GM21423 (cell line): ENCODE results near the gene PKD2L2.
"Not testable (repeated sequence)": the region's sequence is repeated elsewhere in the genome, so short reads cannot be mapped to it uniquely, and the experiment has no call there.

Source experiments
- ATAC-seq: cut with Tn5 transposase; IDR thresholded peaks from one replicate; pipeline ENCODE4 v1.9.1; 2021; ENCODE audit warnings: mild to moderate bottlenecking, moderate library complexity; ENCODE audit not compliant: unreplicated experiment

PKD2L2 gene

DNA sequence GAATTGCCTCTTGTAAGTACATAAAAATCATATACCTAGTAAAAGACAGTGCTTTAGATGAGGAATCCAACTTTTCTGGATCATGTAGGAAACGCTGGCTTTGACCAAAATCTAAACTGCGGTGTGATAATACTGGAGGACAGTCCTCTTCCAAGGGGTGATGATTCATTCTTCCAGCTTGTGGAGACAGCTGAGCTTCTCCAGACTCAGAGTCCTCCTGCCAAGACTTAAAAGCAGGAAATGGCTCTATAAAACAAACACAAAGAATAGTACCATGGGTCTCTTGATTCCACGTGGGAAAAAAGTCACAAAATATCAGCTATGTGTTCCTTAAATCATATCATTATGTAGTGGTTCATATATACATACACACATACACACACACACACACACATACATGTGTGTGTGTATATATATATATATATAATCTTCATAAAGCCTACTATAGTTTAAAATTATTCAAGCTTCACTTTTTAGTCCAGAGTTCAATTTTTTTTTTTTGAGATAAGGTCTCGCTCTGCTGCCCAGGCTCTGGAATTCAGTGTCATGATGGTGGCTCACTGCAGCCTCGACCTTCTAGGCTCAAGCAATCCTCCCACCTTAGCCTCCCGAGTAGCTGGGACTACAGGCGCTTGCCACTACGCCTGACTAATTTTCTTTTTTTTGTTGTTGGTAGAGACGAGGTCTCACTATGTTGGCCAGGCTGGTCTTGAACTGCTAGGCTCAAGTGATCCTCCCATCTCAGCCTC is 65.0 kb downstream of the PKD2L2 start:
- ATAC-seq, result no peak

DNA sequence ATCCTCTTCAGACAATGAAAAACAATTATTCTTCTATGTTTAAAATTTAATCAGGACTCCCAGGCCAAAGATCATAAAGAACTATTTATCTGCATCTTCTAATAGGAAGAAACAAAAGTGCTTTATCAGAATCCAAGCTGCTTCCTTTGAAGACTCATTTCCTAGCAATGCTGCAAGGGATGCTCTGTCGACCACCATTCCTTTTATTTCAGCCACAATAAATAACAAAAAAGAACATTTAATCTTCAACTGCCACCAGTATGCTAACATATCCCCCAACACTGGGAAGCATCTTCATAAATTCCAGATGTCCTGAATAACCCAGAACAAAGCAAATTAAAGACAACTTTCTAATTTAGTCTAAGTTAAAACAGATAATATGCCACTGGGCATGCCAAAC is 68.7 kb downstream of the PKD2L2 start:
- ATAC-seq, result no peak

DNA sequence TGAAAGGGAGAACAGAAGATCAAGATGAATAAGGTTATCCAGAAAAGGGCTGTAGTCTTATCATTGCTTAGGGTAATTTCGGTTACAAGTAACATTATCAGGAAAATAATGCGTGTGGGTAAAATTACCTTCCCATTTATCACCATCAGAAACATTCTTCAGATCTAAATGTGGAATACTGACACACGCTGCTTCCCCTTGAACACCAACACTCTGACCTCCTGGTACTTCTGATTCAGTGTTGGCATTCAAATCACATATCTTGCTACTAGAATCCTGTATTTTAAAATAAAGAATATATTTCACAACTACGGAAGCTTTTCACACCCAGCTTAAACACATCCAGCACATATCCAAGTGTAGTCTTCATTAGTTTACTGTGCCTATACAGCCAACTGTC is 70.2 kb downstream of the PKD2L2 start:
- ATAC-seq, result no peak

DNA sequence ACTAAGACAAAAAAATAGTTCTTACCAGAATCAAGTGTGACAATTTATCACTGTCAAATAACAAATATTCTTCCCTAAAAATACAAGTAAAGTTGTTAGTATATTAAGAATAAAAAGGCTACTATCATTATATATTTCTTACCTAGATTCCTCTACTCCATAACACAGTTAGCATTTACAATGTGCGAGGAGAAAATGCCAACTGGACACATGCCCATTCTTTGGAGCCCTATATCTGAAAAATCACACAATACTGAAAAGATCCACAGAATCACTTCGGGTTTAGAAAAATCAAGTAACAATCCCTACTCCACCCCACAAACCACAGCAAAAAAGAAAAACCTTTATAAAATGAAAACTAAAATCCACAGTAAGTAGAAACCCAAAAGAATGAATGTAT is 70.9 kb downstream of the PKD2L2 start:
- ATAC-seq, result no peak

DNA sequence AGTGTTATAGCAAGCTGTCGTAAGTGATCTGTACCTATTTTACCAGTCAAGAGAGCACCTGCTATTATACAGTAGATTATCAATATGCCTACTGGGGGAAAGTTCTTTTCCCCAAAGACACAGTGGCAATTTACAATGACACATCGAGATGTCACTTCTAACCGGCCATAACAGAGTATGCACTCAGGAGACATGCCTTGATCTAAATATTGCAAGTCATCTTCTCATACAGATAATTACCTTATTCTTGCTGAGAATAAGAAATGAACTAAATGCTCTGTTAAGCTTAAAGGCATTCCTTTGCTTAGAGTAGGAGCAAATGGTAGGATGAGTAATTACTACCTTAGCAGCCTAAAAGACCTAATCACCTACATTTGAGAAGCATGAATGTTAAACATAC is 71.6 kb downstream of the PKD2L2 start:
- no peak for ATAC-seq

DNA sequence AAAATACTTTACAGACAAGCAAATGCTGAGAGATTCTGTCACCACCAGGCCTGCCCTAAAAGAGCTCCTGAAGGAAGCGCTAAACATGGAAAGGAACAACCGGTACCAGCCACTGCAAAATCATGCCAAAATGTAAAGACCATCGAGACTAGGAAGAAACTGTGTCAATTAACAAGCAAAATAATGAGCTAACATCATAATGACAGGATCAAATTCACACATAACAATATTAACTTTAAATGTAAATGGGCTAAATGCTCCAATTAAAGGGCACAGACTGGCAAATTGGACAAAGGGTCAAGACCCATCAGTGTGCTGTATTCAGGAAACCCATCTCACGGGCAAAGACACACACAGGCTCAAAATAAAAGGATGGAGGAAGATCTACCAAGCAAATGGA is 81.1 kb downstream of the PKD2L2 start:
- ATAC-seq, result not testable (repeated sequence)

DNA sequence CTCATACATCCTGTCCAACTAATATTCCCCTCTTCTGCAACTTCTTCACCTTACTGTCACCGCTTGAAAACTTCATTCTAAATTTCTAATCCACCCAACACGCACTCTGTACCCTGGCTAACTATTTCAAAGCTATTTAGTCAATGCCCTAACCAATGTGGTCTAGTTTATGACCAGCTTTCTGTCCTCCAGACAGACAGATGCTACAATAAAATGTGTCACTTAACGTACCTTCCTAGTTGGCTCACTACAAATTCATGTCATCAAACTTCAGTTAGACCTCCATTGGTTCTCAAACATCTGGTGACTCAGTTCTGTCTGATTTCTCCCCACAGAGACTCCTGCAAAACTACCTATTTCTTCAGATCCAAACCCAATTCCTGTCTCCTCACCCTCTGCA is 86.0 kb downstream of the PKD2L2 start:
- no peak for ATAC-seq

DNA sequence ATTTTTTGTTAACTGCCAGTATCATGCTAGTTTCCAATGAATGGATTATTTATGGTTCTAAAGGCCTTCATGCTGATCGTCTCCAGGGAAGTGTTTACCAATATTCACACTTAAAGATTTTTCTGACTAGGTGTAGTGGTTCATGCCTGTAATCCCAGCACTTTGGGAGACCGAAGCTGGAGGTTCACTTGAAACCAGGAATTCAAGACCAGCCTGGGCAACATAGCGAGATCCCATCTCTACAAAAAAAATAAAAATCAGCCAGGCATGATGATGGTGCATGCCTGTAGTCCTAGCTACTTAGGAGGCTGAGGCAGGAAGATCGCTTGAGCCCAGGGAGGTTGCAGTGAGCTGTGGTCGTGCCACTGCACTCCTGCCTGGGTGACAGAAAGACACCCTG is 100.2 kb downstream of the PKD2L2 start:
- no peak for ATAC-seq
